HG03342 (cell line): ENCODE data around the gene PCDHGB3.

Source experiments
- ATAC-seq: cut with Tn5 transposase; IDR thresholded peaks from one replicate; pipeline ENCODE4 v1.9.1; 2021; ENCODE audit warnings: mild to moderate bottlenecking, moderate library complexity; ENCODE audit not compliant: unreplicated experiment

Gene PCDHGB3

GRCh38 chr5:141417494-141418172, 47.6 kb downstream of the PCDHGB3 start, which contains the start of gene PCDHGB7:
Gene PCDHGB7 (plus strand): TSS chr5:141417677. CDS start chr5:141417860, 183 bp downstream.
- peak; percentile 74 for ATAC-seq

- ATAC-seq, result no peak
Observed at GRCh38 chr5:141419074-141419880, 49.2 kb downstream of the PCDHGB3 start.

GRCh38 chr5:141420855-141421488, 50.9 kb downstream of the PCDHGB3 start, which contains the start of gene PCDHGA11:
Gene PCDHGA11 (plus strand): TSS chr5:141421051. CDS start chr5:141421228, 177 bp downstream.
- peak; percentile 52 for ATAC-seq

- ATAC-seq, result no peak
Observed at GRCh38 chr5:141421489-141421855, 51.4 kb downstream of the PCDHGB3 start.
